Measurements from ENCODE around the gene RGMB.
"Not testable (repeated sequence)": the region's sequence is repeated elsewhere in the genome, so short reads cannot be mapped to it uniquely, and the experiment has no call there.

Gene RGMB, protein sequence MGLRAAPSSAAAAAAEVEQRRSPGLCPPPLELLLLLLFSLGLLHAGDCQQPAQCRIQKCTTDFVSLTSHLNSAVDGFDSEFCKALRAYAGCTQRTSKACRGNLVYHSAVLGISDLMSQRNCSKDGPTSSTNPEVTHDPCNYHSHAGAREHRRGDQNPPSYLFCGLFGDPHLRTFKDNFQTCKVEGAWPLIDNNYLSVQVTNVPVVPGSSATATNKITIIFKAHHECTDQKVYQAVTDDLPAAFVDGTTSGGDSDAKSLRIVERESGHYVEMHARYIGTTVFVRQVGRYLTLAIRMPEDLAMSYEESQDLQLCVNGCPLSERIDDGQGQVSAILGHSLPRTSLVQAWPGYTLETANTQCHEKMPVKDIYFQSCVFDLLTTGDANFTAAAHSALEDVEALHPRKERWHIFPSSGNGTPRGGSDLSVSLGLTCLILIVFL

GRCh38 chr5:98773464-98774191 is at the start of gene RGMB:
Gene RGMB, plus strand, starts transcription at chr5:98773663. Its CDS starts 408 bp downstream, at chr5:98774071.
- peak; percentile 94 for DNase-seq

DNA sequence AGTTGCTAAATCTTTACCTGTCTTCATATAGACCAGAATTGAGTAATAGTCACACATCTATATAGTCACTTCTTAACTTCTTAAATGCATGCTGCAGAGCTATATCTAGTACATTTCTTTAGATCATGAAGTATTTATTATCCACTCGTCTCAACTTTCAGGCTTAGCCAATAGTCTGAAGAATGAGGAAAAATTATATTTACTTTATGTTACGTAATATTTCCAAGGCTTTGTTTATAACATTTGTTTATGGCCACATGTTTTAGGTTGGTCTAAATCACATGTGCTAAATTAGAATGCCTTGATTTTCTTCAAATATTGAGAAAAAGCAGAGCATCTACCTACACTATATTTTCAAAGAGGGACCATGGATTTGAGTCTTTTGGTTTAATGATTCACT is 47.2 kb upstream of the RGMB start:
- no peak for DNase-seq

GRCh38 chr5:98727686-98728085 is 45.8 kb upstream of the RGMB start:
- DNase-seq: no peak

- DNase-seq: no peak
Observed at GRCh38 chr5:98734646-98735045, 38.8 kb upstream of the RGMB start.

DNA sequence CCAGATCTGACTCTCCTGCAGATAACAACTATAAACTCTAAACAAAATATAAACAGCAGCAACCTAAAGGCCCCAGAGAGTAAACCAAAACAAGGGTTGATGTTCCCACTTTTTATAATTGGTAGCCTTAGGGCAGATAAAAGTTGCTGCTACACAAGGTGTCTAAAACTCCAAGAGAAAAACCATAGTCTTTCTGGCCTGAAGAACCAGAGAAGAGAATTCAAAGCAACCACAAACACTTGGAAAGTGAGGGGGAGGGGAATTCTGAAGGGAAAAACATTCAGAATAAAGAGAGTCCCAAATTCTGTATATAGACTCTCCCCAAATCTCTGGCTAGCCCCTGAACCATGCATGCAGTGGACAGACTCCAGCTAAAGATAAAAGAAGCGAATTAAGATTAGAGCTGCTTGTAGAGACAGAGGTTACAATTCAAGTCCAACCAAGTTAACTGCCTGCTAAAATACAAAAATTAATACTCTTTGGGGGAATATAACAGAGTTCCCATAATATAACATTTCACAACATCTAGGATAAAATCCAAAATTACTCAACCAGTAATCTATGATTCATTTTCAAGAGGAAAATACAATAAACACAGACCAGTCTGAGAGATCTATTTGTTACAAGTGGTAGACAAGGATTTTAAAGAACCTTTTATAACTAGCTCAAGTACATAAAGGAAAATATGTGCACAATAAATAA is 37.5 kb upstream of the RGMB start:
- DNase-seq: no peak

- no peak for DNase-seq
Observed at GRCh38 chr5:98736753-98737152, 36.7 kb upstream of the RGMB start.

DNA sequence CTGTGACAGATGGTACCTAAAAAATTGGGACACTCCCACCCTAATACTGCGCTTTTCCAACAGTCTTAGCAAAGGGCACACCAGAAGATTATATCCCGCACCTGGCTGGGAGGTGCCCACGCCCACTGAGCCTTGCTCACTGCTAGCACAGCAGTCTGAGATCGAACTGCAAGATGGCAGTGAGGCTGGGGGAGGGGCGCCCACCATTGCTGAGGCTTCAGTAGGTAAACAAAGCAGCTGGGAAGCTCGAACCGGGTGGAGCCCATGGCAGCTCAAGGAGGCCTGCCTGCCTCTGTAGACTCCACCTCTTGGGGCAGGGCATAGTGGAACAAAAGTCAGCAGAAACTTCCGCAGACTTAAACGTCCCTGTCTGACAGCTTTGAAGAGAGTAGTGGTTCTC is 36.0 kb upstream of the RGMB start:
- DNase-seq: not testable (repeated sequence)

- DNase-seq: not testable (repeated sequence)
Observed at GRCh38 chr5:98738481-98739149, 34.8 kb upstream of the RGMB start.

DNA sequence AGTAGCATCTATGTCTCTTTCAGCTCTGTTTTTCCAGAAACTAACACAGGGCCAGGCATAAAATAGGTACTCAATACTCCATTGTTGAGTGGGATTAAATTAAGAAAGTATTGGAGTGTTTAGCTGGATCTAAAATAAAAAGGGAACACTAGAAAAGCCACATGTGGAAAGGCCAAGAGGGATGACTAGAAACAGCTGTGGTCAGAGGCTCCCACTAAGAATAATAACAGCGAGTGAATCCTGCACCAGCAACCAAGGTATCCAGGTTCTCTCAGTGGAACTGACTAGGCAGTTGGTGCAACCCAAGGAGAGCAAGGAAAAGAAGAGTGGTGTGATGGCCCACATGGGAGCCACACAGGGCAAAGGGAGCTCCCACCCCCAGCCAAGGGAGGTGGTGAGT is 31.5 kb upstream of the RGMB start:
- no peak for DNase-seq

DNA sequence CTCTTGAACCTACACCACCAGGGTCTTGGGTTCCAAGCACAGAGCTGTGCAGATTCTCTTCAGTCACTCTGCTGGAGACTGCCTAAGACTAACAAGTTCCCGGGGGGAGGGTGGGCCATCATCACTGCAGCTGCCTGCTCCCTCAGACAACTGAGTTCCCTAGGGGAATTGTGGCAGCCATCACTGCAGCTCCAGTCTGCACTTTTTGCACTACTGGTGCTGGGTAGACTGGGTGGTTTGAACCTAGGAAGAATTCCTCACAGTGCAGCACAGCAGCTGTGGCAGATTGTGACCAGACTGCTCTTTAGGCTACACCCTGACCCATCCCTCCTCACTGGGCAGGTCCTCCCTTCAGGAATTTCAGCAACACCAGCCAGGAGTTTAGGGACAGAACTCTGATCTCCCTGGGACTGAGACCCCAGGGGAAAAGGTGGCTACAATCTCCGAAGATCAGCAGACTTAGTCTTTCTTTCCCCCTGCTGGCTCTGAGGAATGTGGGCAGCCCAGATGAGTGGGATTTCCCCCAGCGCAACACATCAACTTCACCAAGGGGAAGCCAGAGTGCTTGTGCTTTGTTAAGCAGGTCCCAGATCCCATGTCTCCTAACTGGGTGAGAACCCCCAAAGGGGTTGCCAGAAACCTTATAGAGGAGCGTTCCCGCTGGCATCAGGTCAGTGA is 30.9 kb upstream of the RGMB start:
- no peak for DNase-seq

DNA sequence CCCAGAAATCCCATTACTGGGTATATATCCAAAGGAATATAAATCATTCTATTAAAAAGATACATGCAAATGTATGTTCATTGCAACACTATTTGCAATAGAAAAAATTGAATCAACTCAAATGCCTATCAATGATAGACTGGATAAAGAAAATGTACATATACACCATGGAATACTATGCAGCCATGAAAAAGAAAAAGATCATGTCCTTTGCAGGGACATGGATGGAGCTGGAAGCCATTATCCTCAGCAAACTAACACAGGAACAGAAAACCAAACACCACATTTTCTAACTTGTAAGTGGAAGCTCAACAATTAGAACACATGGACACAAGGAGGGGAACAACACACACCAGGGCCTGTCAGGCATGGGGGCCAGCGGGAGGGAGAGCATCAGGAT is 25.2 kb upstream of the RGMB start:
- DNase-seq: not testable (repeated sequence)

- no peak for DNase-seq
Observed at GRCh38 chr5:98749046-98749445, 24.4 kb upstream of the RGMB start.

GRCh38 chr5:98750693-98751092 is 22.8 kb upstream of the RGMB start:
- no peak for DNase-seq

DNA sequence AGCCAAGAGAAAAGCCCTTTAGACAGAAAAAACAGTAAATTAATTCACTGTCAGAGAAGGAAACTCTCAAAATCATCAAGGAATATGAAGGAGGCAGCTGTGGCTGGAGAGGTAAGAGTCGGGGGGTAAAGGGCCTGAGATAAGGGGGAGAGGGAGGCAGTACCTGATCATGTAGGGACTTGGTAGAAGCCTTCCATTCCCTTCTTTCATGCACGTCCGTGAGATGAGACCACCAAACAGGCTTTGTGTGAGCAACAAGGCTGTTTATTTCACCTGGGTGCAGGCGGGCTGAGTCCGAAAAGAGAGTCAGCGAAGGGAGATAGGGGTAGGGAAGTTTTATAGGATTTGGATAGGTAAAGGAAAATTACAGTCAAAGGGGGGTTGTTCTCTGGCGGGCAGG is 21.1 kb upstream of the RGMB start:
- not testable (repeated sequence) for DNase-seq

- not testable (repeated sequence) for DNase-seq
Observed at GRCh38 chr5:98752801-98753200, 20.7 kb upstream of the RGMB start.

- DNase-seq: no peak
Observed at GRCh38 chr5:98753507-98753906, 20.0 kb upstream of the RGMB start.

GRCh38 chr5:98755406-98755805 is 18.1 kb upstream of the RGMB start:
- DNase-seq: no peak

- DNase-seq: no peak
Observed at GRCh38 chr5:98757978-98758377, 15.5 kb upstream of the RGMB start.

GRCh38 chr5:98763001-98763630 is 10.3 kb upstream of the RGMB start:
- DNase-seq: no peak

GRCh38 chr5:98765815-98766214 is 7.6 kb upstream of the RGMB start:
- DNase-seq: no peak

DNA sequence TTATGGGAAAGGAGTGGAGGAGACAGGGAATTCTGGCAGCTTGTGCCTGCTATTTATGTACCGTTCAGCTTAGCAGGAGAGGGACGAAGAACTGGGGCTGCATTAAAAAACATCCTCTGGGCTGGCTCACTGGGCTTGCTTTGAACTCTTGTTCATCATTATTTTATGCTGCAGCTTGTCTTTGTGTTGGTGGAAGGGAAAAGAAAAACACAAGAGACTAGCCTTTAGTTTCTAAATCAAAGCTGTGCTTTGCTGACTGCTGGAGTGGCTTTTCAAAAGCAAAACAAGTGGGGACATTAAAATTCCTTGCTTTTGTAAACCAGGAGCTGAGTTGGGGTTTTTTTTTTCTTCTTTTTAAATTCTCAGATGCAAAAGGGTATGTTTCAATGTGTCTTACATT is 5.9 kb upstream of the RGMB start:
- DNase-seq: no peak
